DOHH2 (cell line): Measurements from ENCODE around the gene GSTT2.

Experiments
- CTCF ChIP-seq: fragments of 200-600 bp; sonication (generic); IDR thresholded peaks from one replicate; pipeline ENCODE4 v1.5.1; 2014; ENCODE audit warnings: antibody characterized with exemption, mild to moderate bottlenecking, low read depth, low read length; ENCODE audit not compliant: poor library complexity, severe bottlenecking
- EZH2phosphoT487 ChIP-seq: fragments of 200-600 bp; sonication (generic); IDR thresholded peaks from 2 replicates; pipeline ENCODE4 v1.6.1; 2017; ENCODE audit warnings: borderline replicate concordance, mild to moderate bottlenecking, antibody characterized with exemption, low read length, moderate library complexity, mixed read lengths

DNA sequence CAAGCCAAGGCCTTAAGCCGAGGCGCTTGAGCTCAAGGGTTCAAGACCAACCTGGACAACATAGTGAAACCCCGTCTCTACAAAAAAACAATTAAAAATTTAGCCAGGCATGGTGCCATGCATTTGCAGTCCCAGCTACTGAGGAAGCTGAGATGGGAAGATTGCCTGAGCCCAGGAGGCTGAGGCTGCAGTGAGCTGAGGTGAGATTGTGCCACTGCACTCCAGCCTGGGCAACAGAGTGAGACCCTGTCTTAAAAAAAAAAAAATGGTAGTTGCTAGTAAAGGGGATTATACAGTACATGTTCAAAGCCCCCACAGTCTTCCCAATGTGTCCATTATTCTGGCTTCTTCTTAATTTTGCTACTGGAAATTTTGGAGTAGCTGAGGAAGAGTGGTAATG lies 49.4 kb downstream of the GSTT2 start:
- TF ChIP-seq CTCF, result no peak
- TF ChIP-seq EZH2phosphoT487, result no peak
